DND-41 (cell line): ENCODE results near the gene STXBP5.

Experiments
- EZH2 ChIP-seq: IDR thresholded peaks from 3 replicates; pipeline ENCODE4 v1.6.1; 2012; ENCODE audit warnings: borderline replicate concordance, low read depth, mild to moderate bottlenecking, moderate library complexity, low read length, inconsistent platforms; ENCODE audit not compliant: severe bottlenecking
- TF ChIP-seq, protein P1 (sequence below): IDR thresholded peaks from 2 replicates; pipeline ENCODE4 v1.5.1; 2012; ENCODE audit warnings: borderline replicate concordance, low read length, moderate library complexity, mild to moderate bottlenecking; ENCODE audit not compliant: poor library complexity, severe bottlenecking; ENCODE audit errors: extremely low read depth

- TF ChIP-seq, protein P1, sequence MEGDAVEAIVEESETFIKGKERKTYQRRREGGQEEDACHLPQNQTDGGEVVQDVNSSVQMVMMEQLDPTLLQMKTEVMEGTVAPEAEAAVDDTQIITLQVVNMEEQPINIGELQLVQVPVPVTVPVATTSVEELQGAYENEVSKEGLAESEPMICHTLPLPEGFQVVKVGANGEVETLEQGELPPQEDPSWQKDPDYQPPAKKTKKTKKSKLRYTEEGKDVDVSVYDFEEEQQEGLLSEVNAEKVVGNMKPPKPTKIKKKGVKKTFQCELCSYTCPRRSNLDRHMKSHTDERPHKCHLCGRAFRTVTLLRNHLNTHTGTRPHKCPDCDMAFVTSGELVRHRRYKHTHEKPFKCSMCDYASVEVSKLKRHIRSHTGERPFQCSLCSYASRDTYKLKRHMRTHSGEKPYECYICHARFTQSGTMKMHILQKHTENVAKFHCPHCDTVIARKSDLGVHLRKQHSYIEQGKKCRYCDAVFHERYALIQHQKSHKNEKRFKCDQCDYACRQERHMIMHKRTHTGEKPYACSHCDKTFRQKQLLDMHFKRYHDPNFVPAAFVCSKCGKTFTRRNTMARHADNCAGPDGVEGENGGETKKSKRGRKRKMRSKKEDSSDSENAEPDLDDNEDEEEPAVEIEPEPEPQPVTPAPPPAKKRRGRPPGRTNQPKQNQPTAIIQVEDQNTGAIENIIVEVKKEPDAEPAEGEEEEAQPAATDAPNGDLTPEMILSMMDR, result peak; percentile 44
- TF ChIP-seq EZH2, result no peak
Observed at GRCh38 chr6:147390909-147391536, 186.8 kb downstream of the STXBP5 start.
